GM12878 (cell line): ENCODE data around the gene PTCD1. TPM values are rescaled to one million over a fixed set of nuclear protein-coding genes. Genes with fewer than 3 reads are reported as not detected.
"Not testable (repeated sequence)": the region's sequence is repeated elsewhere in the genome, so short reads cannot be mapped to it uniquely, and the experiment has no call there.

Source experiments
- ATAC-seq: fragments of 200-7000 bp; cut with Tn5 transposase; 3 replicates; pipeline ENCODE4 v1.9.1; 2020; ENCODE audit warnings: mild to moderate bottlenecking, moderate library complexity
- BruUV-seq: library from RNA; stranded (reverse); fragments of 400-500 nt; replicated peaks from 2 replicates; lab custom pipeline; 2021; lab: Mats Ljungman, UMichigan
- CTCF ChIA-PET: fragments of 300-600 bp; sonication (Branson Sonifier 250); formaldehyde crosslinking; extraction: SDS; loops from one replicate; lab custom pipeline; 2021; ENCODE audit warnings: inconsistent platforms; lab: Yijun Ruan, JAX
- POLR2A ChIA-PET: fragments of 350-600 bp; formaldehyde crosslinking; extraction: SDS; loops from one replicate; lab custom pipeline; 2021; ENCODE audit warnings: inconsistent platforms; lab: Charles Lee
- RAD21 ChIA-PET: fragments of 300-600 bp; sonication (Branson Sonifier 250); formaldehyde crosslinking; loops from one replicate; lab custom pipeline; 2023; ENCODE audit warnings: antibody characterized with exemption; ENCODE audit not compliant: unreplicated experiment; lab: Charles Lee
- SMC1A ChIA-PET: fragments of 300-600 bp; sonication (Branson Sonifier 250); formaldehyde crosslinking; loops from one replicate; lab custom pipeline; 2023; ENCODE audit not compliant: unreplicated experiment, uncharacterized antibody; lab: Charles Lee
- DNase-seq: peaks from one replicate; pipeline ENCODE4 v3.0.0-alpha.2; 2011; ENCODE audit warnings: low read depth, low spot score
- FAIRE-seq: peaks from 3 replicates; lab custom pipeline; 2011; peaks lifted over from hg19 to GRCh38; lab: Jason Lieb, UNC
- H2AFZ ChIP-seq: 2 replicates; pipeline ENCODE4 v1.6.0; 2011; ENCODE audit warnings: low read depth, low read length, control low read depth; ENCODE audit not compliant: control insufficient read depth
- H3K27ac ChIP-seq: 2 replicates; pipeline ENCODE4 v1.5.1; 2011; ENCODE audit warnings: control low read depth; ENCODE audit not compliant: control insufficient read depth, insufficient read depth
- H3K27me3 ChIP-seq, 2 experiments: replicated peaks in 1 of 2; 2 replicates each; pipeline versions ENCODE4 v1.6.0 to v1.6.1; 2011; ENCODE audit warnings: low read length in 1 of 2; ENCODE audit not compliant: control insufficient read depth in 2 of 2, insufficient read depth in 2 of 2
- H3K36me3 ChIP-seq, 2 experiments: 2 replicates each; pipeline ENCODE4 v1.5.1; 2011; ENCODE audit warnings: low read length in 1 of 2; ENCODE audit not compliant: control insufficient read depth in 2 of 2, insufficient read depth in 2 of 2
- H3K4me1 ChIP-seq: 2 replicates; pipeline ENCODE4 v1.6.1; 2011; ENCODE audit warnings: mild to moderate bottlenecking, low read length, moderate library complexity, mixed read lengths; ENCODE audit not compliant: control insufficient read depth, insufficient read depth
- H3K4me2 ChIP-seq: 2 replicates; pipeline ENCODE4 v1.6.0; 2011; ENCODE audit warnings: control low read depth; ENCODE audit not compliant: control insufficient read depth, insufficient read depth
- H3K4me3 ChIP-seq: fragments of 200-600 bp; sonication (generic); 2 replicates; pipeline ENCODE4 v1.5.1; 2016
- H3K79me2 ChIP-seq: 2 replicates; pipeline ENCODE4 v1.6.0; 2011; ENCODE audit warnings: low read length; ENCODE audit not compliant: control insufficient read depth, insufficient read depth
- H3K9ac ChIP-seq: 2 replicates; pipeline ENCODE4 v1.8.0; 2011; ENCODE audit warnings: low read length, control low read depth, mixed read lengths; ENCODE audit not compliant: control insufficient read depth, insufficient read depth
- H3K9me3 ChIP-seq: replicated peaks from 3 replicates; pipeline ENCODE4 v1.5.1; 2011; ENCODE audit warnings: mild to moderate bottlenecking, low read length; ENCODE audit not compliant: control insufficient read depth, insufficient read depth
- H4K20me1 ChIP-seq: 2 replicates; pipeline ENCODE4 v1.6.0; 2011; ENCODE audit not compliant: control insufficient read depth, insufficient read depth
- ATF7 ChIP-seq: fragments of 450-650 bp; IDR thresholded peaks from 2 replicates; pipeline ENCODE4 v1.6.1; 2016; ENCODE audit warnings: low read depth, mild to moderate bottlenecking
- POLR2A ChIP-seq: IDR thresholded peaks from 2 replicates; pipeline ENCODE4 v1.6.1; 2011; ENCODE audit warnings: low read depth, mild to moderate bottlenecking, low read length
- RAD21 ChIP-seq: IDR thresholded peaks from 2 replicates; pipeline ENCODE4 v1.6.1; 2011; ENCODE audit warnings: mild to moderate bottlenecking, low read depth, low read length, moderate library complexity; ENCODE audit not compliant: insufficient read depth
- WGBS: methylation state at CpG from one replicate; pipeline ENCODE4 v1.1.6; 2016; ENCODE audit warnings: low lambda C conversion rate; ENCODE audit not compliant: insufficient replicate concordance, insufficient coverage; ENCODE audit errors: missing lambda C conversion rate; 5-methylcytosine and 5-hydroxymethylcytosine counted together
- in situ Hi-C: fragments of 300-500 bp; cut with MboI; formaldehyde crosslinking; loops from 9 replicates; pipeline ENCODE4 v1.14.3; 2018; ENCODE audit warnings: mixed read lengths
- intact Hi-C: fragments of 100-400 bp; cut with micrococcal nuclease; formaldehyde crosslinking; loops from one replicate; pipeline ENCODE4 v1.14.2; 2022; ENCODE audit not compliant: unreplicated experiment
- polyA plus RNA-seq, 11 experiments: library from polyadenylated mRNA; depleted of rRNA in 4 of 11; unstranded in 6 of 11; stranded (reverse) in 5 of 11; fragments of >200 nt; fragmentation: Nextera tagmentation in 4 of 11; fragmentation: Illumina TruSeq in 1 of 11; extraction: Ambion mirVana in 4 of 11; extraction: Trizol in 1 of 11; gene quantifications; 1 replicate in 1 of 11; 2 replicates in 10 of 11; pipeline versions ENCODE4 v1.2.1 to v1.2.3, GENCODE V29; 2011 to 2016; ENCODE audit warnings: inconsistent platforms in 2 of 11, missing spikeins in 2 of 11, low read depth in 1 of 11
- total RNA-seq, 4 experiments: library from RNA; depleted of rRNA in 3 of 4; stranded (reverse); fragments of >200 nt in 3 of 4; fragmentation: Illumina TruSeq in 1 of 4; extraction: Trizol in 1 of 4; gene quantifications; 2 replicates each; pipeline versions ENCODE4 v1.2.1 to v1.2.3, GENCODE V29; 2013 to 2021
- TF ChIP-seq, protein P1 (sequence below): fragments of 450-650 bp; IDR thresholded peaks from 2 replicates; pipeline ENCODE4 v1.6.1; 2017; ENCODE audit warnings: mild to moderate bottlenecking
- TF ChIP-seq, protein P2 (sequence below), 3 experiments: IDR thresholded peaks in 2 of 3; conservative IDR thresholded peaks in 1 of 3; 2 replicates each; pipeline ENCODE4 v1.5.1; 2011; ENCODE audit warnings: low read depth in 3 of 3, low read length in 3 of 3, mild to moderate bottlenecking in 3 of 3, control low read depth in 2 of 3, moderate library complexity in 2 of 3, inconsistent platforms in 1 of 3, mixed read lengths in 1 of 3; ENCODE audit not compliant: control insufficient read depth in 2 of 3, insufficient read depth in 1 of 3; ENCODE audit errors: extremely low read depth in 1 of 3

PTCD1 gene
- total and polyA plus RNA-seq, 10 of the 15 experiments (the other 5 are each of a cell fraction or from before 2014, with no cell fraction given), result 0.26 to 9.7 (median 5.0) TPM

DNA sequence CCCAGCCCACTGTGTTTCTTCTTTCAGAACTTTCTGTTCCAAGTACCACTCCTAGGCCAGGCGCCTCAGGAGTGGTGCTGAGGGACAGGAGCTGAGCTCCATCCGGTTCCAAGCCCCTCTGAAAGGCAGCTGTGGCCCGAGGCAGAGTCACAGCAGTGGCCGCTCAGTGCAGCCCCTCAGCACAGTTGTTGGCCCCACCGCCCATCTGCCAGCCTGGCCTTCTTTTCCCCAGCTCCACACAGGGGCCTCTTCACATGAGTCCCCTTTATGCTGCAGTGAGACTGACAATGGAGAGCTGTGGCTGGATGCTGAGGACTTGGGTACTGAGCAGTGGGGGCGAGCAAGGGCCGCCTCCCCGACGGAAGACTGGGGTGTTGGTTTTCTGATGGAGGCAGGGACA lies 20.3 kb downstream of the PTCD1 start:
- CTCF ChIA-PET, result no interaction called here
- WGBS, result 97% methylated on average over 9 of the region's 9 CpGs

DNA sequence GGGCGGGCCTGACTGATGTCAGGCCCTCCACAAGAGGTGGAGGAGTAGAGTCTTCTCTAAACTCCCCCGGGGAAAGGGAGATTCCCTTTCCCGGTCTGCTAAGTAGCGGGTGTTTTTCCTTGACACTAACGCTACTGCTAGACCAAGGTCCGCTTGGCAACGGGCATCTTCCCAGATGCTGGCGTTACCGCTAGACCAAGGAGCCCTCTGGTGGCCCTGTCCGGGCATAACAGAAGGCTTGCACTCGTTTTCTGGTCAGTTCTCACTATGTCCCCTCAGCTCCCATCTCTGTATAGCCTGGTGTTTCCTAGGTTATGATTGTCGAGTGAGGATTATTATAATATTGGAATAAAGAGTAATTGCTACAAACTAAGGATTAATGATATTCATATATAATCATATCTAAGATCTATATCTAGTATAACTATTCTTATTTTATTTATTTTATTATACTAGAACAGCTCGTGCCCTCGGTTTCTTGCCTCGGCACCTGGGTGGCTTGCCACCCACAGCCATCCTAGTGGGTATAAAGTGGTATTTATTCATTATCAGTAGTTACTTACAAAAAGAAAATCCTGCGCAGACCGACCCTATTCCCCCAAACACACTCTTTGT lies 23.0 kb downstream of the PTCD1 start:
- in situ Hi-C loops, intact Hi-C loops, BruUV-seq, DNase-seq, FAIRE-seq, H4K20me1 ChIP-seq, H3K79me2 ChIP-seq, H3K9me3 ChIP-seq, H3K27me3 ChIP-seq, H2AFZ ChIP-seq, H3K27ac ChIP-seq, H3K4me3 ChIP-seq, H3K9ac ChIP-seq, H3K4me1 ChIP-seq, H3K4me2 ChIP-seq: not testable (repeated sequence)
- peaks cover 29 to 32% of the 10 kb centered on the region in 2 experiments for H3K36me3 ChIP-seq
- SMC1A ChIA-PET, result interaction anchor here (1.1 to 1.4 kb wide), 2 partner anchors 8 to 54 kb away, joined by 3 read pairs; no protein-coding TSS in a partner anchor
- TF ChIP-seq, protein P1, sequence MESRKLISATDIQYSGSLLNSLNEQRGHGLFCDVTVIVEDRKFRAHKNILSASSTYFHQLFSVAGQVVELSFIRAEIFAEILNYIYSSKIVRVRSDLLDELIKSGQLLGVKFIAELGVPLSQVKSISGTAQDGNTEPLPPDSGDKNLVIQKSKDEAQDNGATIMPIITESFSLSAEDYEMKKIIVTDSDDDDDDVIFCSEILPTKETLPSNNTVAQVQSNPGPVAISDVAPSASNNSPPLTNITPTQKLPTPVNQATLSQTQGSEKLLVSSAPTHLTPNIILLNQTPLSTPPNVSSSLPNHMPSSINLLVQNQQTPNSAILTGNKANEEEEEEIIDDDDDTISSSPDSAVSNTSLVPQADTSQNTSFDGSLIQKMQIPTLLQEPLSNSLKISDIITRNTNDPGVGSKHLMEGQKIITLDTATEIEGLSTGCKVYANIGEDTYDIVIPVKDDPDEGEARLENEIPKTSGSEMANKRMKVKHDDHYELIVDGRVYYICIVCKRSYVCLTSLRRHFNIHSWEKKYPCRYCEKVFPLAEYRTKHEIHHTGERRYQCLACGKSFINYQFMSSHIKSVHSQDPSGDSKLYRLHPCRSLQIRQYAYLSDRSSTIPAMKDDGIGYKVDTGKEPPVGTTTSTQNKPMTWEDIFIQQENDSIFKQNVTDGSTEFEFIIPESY, result peak; percentile 97
- TF ChIP-seq, protein P2, sequence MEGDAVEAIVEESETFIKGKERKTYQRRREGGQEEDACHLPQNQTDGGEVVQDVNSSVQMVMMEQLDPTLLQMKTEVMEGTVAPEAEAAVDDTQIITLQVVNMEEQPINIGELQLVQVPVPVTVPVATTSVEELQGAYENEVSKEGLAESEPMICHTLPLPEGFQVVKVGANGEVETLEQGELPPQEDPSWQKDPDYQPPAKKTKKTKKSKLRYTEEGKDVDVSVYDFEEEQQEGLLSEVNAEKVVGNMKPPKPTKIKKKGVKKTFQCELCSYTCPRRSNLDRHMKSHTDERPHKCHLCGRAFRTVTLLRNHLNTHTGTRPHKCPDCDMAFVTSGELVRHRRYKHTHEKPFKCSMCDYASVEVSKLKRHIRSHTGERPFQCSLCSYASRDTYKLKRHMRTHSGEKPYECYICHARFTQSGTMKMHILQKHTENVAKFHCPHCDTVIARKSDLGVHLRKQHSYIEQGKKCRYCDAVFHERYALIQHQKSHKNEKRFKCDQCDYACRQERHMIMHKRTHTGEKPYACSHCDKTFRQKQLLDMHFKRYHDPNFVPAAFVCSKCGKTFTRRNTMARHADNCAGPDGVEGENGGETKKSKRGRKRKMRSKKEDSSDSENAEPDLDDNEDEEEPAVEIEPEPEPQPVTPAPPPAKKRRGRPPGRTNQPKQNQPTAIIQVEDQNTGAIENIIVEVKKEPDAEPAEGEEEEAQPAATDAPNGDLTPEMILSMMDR (IDR thresholded peaks at IDR 0.05 in 2 of 3, conservative IDR thresholded peaks at IDR 0.05 in 1 of 3; ENCODE audit: control insufficient read depth in 2 of 3, extremely low read depth in 1 of 3, insufficient read depth in 1 of 3, low read depth in 3 of 3, low read length in 3 of 3), result peak; percentile 34 to 68 (median 41)
- TF ChIP-seq RAD21, result peak; percentile 51
- peak; percentile 33; the same call in 1 of the 3 replicates for ATAC-seq
- POLR2A ChIA-PET, result interaction anchor here (0.5 to 0.9 kb wide), 2 partner anchors 23 to 638 kb away, joined by 3 to 9 read pairs; partner anchors contain the start of genes CPSF4 and PTCD1
- CTCF ChIA-PET, result interaction anchor here (0.6 to 1.6 kb wide), 5 partner anchors 49 to 170 kb away, joined by 3 to 4 read pairs (median 3); no protein-coding TSS in a partner anchor
- WGBS, result 66% methylated on average over 17 of the region's 17 CpGs
- RAD21 ChIA-PET, result interaction anchor here (1.0 to 1.2 kb wide), 2 partner anchors 50 to 54 kb away, joined by 3 read pairs; no protein-coding TSS in a partner anchor

More for the DNA sequence above, 20.3 kb downstream of the PTCD1 start:
- Histone ChIP-seq H3K79me2 (no peaks in the 10 kb centered on the region), H3K9me3 (no peaks in the 10 kb centered on the region), H3K4me3 (no peak overlapping the region), H3K9ac (no peak overlapping the region), H3K27me3 (no peaks in the 10 kb centered on the region), H3K36me3 (peaks cover 23 to 24% of the 10 kb centered on the region in 2 experiments), H3K4me1 (no peaks in the 10 kb centered on the region), H2AFZ (no peak overlapping the region), H4K20me1 (no peaks in the 10 kb centered on the region), H3K4me2 (no peak overlapping the region), H3K27ac (no peak overlapping the region)
- no peak; the same call in 2 of the 3 replicates for ATAC-seq
- no peak for DNase-seq
- ChIA-PET RAD21 (no interaction called here), SMC1A (no interaction called here), POLR2A (no interaction called here)
- no peak for FAIRE-seq
- intact Hi-C loops, result no loop called here
- no peak for TF ChIP-seq ATF7
- TF ChIP-seq POLR2A, result peak; percentile 56
- in situ Hi-C loops, result no loop called here
- BruUV-seq, result no TSS peak
